ENCODE measurements around the gene TUBGCP6. TPM values are rescaled to one million over a fixed set of nuclear protein-coding genes. Genes with fewer than 3 reads are reported as not detected.

TUBGCP6 gene
- total and polyA plus RNA-seq, 10 of the 15 experiments (the other 5 are each of a cell fraction or from before 2014, with no cell fraction given) = 0.74 to 41.4 (median 19.4) TPM

- no peak for TF ChIP-seq NBN (IDR thresholded peaks at IDR 0.05)
Observed at GRCh38 chr22:50274771-50275170, 29.9 kb upstream of the TUBGCP6 start (continued).

- no peak for FAIRE-seq
- peaks cover 10% of the 10 kb centered on the region for H3K4me1 ChIP-seq (ENCODE audit: control insufficient read depth, insufficient read depth, low read length)
- no TSS peak for BruUV-seq (replicated peaks)
- TF ChIP-seq KDM1A (IDR thresholded peaks at IDR 0.05; ENCODE audit: borderline replicate concordance) (no peak), LARP7 (IDR thresholded peaks at IDR 0.05) (no peak), ZBTB40 (IDR thresholded peaks at IDR 0.05; ENCODE audit: borderline replicate concordance) (no peak), POU2F2 (IDR thresholded peaks at IDR 0.05; ENCODE audit: borderline replicate concordance, low read depth, low read length) (0 out of 3 replicates have a peak, but pooled peaks have one; percentile 16), SREBF2 (IDR thresholded peaks at IDR 0.05; ENCODE audit: low read length) (no peak), SREBF1 (IDR thresholded peaks at IDR 0.05; ENCODE audit: low read length) (no peak), FOS (IDR thresholded peaks at IDR 0.05; ENCODE audit: borderline replicate concordance, extremely low read depth, insufficient read length) (no peak), IRF4 (IDR thresholded peaks at IDR 0.05; ENCODE audit: low read depth, low read length) (no peak), E4F1 (IDR thresholded peaks at IDR 0.05; ENCODE audit: borderline replicate concordance, partially characterized antibody) (no peak), CTCF (IDR thresholded peaks at IDR 0.05 in 2 of 3, conservative IDR thresholded peaks at IDR 0.05 in 1 of 3; ENCODE audit: control insufficient read depth in 2 of 3, extremely low read depth in 1 of 3, insufficient read depth in 1 of 3, low read depth in 3 of 3, low read length in 3 of 3) (peak; percentile 20 to 49 (median 40); a peak in 4 of 6 replicates), FOXK2 (IDR thresholded peaks at IDR 0.05) (no peak), POLR2AphosphoS2 (IDR thresholded peaks at IDR 0.05; ENCODE audit: low read depth, low read length) (no peak), RAD21 (IDR thresholded peaks at IDR 0.05; ENCODE audit: insufficient read depth, low read depth, low read length) (peak; percentile 19; the same call in 1 of the 2 replicates), SIX5 (IDR thresholded peaks at IDR 0.05; ENCODE audit: low read depth, low read length, severe bottlenecking) (no peak), RB1 (IDR thresholded peaks at IDR 0.05; ENCODE audit: borderline replicate concordance) (no peak)
Observed at GRCh38 chr22:50274311-50274710, 29.5 kb upstream of the TUBGCP6 start.

More at GRCh38 chr22:50274311-50274710, 29.5 kb upstream of the TUBGCP6 start:
- Histone ChIP-seq H3K9me3 (replicated peaks; ENCODE audit: control insufficient read depth, insufficient read depth, low read length) (no peaks in the 10 kb centered on the region), H3K9ac (ENCODE audit: control insufficient read depth, insufficient read depth, low read length) (no peak overlapping the region), H2AFZ (ENCODE audit: control insufficient read depth, low read depth, low read length) (no peak overlapping the region), H3K4me2 (ENCODE audit: control insufficient read depth, insufficient read depth) (no peak overlapping the region), H3K4me3 (no peak overlapping the region), H3K27me3 (replicated peaks in 1 of 2; ENCODE audit: control insufficient read depth in 2 of 2, insufficient read depth in 2 of 2, low read length in 1 of 2) (no peaks in the 10 kb centered on the region), H4K20me1 (ENCODE audit: control insufficient read depth, insufficient read depth) (no peaks in the 10 kb centered on the region), H3K36me3 (ENCODE audit: control insufficient read depth in 2 of 2, insufficient read depth in 2 of 2, low read length in 1 of 2) (peaks cover 0 to 25% of the 10 kb centered on the region in 2 experiments; a peak in 3 of 4 replicates), H3K27ac (ENCODE audit: control insufficient read depth, insufficient read depth) (no peak overlapping the region), H3K79me2 (ENCODE audit: control insufficient read depth, insufficient read depth, low read length) (no peaks in the 10 kb centered on the region)
- in situ Hi-C loops (cut with MboI) (no loop called here), intact Hi-C loops (cut with micrococcal nuclease; ENCODE audit: unreplicated experiment) (no loop called here)
- ATAC-seq (peak; percentile 29), DNase-seq (ENCODE audit: low read depth, low spot score) (no peak)
- ChIA-PET RAD21 (ENCODE audit: unreplicated experiment) (interaction anchor here (1.6 kb wide), 1 partner anchor 347 kb away, joined by 3 read pairs; no protein-coding TSS in a partner anchor), POLR2A (no interaction called here), SMC1A (ENCODE audit: uncharacterized antibody, unreplicated experiment) (no interaction called here), CTCF (interaction anchor here (1.2 to 1.3 kb wide), 2 partner anchors 52 to 346 kb away, joined by 3 to 4 read pairs; no protein-coding TSS in a partner anchor)
- WGBS (ENCODE audit: insufficient coverage, insufficient replicate concordance, low lambda C conversion rate, missing lambda C conversion rate) = 42% methylated on average over 6 of the region's 7 CpGs
